GM21390 (cell line): ENCODE data around the gene PPFIBP1.

ENCODE experiments used
- ATAC-seq: cut with Tn5 transposase; IDR thresholded peaks from one replicate; pipeline ENCODE4 v1.9.1; 2021; ENCODE audit not compliant: unreplicated experiment

PPFIBP1 gene

DNA sequence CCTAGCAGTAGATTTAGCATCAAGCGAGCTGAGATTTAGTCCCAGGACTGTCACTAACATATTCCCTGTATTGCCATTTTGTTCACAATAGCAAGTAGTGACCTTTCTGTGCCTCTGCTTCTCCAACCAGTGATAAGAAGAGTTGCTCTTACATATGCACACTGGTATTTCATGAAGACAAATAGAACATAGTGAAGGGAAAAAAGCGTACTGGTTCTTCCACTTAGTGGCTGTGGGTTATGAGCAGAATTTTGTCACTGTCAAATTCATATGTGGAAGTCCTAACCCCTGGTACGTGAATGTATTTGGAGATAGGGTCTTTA, 12.3 kb upstream of the PPFIBP1 start:
- ATAC-seq, result no peak

DNA sequence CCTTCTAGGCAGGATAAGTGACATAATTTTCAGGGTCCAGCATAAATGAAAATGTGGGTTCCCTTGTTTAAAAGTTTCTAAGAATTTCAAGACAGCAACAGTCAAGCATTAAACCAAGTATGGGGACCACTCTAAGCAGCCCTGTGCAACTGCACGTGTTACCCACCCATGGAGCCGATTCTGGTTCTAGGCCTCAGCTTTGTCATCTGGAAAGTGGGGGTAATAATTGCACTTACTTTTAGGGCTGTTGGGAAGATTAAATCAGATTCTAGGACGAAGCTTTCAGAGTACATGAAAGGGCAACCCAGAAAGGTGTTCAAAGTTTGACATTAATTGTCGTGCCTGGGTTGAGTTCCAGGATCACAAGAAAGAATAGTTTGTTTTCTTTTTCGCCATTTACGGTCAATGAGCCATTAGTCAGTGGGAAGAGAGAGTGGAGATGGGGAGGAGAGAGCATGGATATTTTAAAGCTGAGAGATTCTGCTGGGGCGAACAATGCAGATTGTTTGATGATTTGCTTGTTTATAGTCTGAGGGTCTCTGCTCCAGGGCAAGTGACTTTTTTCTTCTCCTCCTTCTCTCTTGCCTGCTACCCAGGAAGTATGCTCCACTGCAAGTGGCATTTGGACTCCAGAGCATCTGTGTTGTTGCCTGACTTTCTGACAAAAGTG, 10.7 kb upstream of the PPFIBP1 start:
- ATAC-seq, result no peak

DNA sequence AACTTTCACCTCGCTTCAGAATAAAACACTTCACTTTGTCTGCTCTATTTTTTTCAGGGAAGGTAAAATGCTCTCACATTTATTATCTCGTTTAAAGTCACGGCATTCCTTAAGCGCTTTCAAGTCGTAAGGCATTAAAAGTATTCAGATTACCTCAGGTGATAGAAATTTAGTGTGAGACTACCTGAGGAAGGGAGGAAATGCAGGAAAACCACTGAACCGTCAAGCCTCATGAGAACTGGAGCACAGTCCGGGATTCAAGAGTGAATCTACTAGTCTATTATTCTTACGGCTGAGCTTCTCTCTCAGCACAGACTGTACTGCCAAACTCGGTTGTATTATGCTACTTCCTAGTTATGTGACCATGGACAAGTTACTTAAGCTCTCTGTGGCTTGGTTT, 8.3 kb upstream of the PPFIBP1 start:
- ATAC-seq, result no peak

DNA sequence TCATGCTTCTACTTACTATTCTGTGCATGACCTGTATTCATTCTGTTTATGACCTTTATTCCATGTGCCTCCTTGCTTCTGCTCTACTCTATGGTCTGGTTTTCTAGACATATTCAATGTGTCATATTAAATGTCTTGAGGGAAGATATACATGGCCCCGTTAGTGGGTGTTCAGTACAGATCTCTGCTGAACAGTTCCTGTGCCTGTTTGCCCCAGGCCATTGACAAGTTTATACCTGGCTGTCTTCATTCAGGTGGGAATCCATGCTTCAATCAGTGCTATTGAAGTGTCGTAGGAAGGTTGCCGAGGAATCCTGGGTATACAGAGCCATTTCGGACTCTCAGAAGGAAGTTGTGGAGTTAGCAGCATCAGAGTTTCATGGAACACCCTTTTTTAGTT, 7.4 kb upstream of the PPFIBP1 start:
- ATAC-seq, result no peak

DNA sequence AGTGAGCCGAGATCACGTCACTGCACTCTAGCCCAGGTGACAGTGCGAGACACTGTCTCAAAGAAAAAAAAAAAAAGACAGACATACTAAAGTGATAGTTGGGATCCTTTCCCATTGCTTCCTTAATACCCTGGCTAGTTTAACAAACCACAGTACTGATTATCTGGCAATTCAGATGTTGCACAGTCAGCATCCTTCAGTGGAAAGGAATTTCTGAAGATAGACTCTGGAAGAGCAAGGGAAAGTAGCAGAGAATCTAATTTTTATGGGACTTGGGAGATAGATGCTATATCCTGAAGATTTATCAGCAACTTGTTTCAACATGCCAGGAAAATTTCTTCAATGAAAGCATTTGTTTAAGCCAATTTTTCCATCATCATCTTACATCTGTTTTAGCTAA, 6.5 kb upstream of the PPFIBP1 start:
- ATAC-seq, result no peak

DNA sequence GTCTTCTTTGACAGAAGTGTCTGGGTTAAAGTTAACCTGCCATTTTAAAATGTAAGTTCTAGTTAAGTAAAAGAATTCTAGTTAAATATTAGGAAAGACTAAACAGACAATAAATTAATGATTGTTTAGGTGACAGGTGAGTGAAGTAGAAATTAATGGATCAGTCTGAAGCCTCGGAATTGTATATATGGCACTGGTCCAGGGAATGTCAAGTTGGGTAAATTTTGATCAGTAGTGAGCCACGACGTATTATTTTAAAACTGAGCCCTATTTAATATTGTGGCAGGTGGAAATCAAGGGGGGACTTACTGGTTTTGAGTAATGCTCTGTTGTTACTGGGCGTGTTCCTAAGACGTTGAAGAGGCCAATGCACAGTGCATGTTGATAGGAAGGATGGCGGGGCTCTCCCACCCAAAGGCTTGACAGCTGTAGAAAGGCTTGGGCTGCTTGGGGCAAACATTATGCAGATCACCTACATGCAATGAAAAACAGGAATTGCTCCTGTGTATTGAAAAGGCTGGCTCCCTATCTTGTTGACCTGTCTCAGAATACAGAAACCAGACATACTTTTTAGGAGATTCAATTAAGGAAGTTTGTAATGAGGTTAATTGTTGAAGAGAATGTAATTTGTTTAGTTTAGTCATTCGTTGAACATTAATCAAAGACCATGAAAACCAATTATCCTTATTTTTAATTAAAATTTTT, 5.9 kb upstream of the PPFIBP1 start:
- ATAC-seq, result no peak

DNA sequence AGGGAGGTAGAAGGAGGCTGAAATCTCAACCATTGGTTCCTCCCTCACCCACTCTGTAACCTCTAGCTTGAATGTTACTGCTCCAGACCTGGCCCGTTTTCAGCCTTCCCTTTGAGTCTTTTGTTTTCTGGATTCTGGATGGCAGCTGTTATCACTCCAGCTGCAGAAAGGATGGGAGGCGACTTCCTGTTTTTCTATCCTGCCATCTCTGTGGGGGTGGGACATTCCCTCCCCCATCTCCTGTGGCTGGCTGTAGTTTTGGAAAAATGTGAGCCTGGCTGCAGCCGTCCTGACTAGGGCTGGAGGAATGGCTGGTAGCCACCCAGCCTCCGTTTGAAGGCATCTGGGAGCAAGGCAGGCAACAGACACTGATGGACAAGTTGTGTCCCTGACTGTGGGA, 2.9 kb upstream of the PPFIBP1 start:
- ATAC-seq, result no peak

DNA sequence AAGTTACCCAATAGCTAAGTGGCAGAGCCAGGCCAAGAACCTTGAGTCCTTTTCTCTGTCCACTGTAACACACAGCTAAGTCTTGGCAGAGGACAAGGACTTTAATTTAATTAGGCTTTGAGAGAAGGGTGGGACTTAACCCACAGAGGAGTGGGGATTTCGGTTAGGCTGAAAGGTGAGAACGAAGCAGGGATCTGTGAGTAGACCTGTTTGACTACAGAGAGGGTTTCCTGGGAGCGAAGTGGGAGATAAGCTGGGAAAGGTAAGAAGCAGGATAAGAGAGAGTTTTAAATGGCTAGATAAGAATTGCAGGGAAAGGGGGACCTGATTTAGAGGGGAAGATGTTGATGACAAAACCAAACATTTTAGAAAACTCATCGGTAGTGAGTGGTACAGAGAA, 2.0 kb upstream of the PPFIBP1 start:
- ATAC-seq, result no peak

DNA sequence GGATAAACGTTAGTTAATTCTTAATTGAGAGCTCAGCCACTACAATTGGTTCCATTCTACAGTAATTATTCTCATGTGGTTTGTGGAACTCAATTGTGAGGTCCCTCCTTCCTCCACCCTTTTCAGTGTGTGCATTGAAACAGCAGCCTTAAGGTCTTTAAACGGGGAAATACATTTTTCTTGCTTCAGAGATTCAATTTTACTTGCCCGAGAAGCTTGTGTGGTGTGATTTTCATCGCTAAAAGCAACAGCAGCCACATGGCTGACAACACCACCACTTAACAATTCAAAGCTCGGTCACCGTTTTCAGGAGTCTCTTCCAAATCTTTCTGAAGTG, 733 bp upstream of the PPFIBP1 start:
- peak; percentile 2 for ATAC-seq

DNA sequence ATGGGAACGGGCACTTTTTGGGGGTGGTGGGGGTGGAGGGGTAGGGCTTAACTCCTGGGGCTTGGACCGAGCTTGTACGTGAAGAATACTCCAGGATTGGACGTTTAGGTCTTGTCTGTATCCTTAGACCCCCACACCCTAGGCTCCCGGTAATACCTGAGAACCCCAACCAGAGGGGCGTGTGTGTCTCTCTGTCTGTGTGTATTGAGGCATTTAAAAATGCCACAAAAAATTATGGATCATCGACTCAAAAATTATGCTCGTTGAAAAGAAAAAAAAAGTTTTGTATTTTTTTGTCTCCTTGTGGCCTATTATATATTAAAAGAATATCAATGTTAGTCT, 459 bp downstream of the PPFIBP1 start:
- ATAC-seq, result no peak

DNA sequence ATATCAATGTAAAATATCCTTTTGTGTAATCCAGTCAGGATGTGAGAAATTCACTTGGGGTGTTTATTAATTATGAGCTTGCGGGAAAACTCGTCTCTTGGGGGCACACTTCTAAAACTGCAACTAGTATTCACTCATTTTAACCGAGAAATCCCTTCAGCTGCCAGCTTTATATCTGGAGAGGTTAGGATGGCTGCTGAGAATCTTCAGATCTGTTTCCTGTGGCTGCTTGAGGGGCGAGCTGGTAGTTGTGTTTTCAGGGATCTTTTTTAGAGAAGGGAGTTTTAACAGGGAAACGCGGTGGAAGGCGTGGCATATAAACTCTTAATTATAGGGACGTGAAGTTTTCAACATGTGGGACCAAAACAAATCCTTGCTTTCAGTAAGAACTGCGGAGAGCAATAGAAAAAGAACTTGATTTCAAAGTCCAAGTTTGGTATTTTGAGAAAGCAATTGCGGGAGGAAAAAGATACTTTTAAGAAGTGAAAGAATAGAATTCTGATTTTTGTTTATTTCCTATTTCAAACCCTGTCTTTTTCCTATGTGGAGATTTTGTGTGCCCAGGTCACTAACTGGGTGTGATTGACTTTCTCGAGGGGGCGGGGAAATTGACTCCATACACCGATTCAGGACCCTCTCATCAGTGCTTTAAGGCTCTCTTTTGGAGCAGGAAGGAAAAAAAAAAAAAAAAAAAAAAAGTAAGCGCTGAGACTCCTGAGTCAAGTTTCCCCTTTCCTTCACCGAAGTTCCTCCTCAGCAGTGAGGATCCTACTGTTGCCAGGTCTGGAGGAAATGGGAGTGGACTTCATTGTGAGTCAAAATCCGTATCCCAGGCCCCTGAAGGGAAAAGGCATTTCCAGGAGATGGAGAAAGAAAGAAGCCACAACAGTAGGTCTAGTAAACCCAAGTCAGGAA, 1.1 kb downstream of the PPFIBP1 start:
- no peak for ATAC-seq

DNA sequence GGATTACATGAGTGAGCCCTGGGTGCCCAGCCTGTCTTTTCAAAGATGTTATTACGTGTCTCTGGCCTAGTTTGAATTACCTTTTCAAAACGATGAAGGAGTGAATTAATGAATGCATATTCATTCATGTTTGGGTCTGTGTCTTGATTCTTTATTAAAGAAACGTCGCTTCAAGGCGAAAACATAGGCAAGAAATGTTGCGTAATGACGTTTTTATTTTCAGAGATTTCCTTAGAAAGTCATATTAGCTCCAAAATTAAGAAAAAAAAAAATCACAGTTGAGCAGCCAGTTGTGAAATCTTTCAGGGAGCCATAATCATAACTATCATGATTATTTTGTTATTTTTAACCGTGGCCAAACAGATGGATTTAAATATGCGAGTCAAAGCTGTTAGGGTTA, 3.5 kb downstream of the PPFIBP1 start:
- ATAC-seq, result no peak

DNA sequence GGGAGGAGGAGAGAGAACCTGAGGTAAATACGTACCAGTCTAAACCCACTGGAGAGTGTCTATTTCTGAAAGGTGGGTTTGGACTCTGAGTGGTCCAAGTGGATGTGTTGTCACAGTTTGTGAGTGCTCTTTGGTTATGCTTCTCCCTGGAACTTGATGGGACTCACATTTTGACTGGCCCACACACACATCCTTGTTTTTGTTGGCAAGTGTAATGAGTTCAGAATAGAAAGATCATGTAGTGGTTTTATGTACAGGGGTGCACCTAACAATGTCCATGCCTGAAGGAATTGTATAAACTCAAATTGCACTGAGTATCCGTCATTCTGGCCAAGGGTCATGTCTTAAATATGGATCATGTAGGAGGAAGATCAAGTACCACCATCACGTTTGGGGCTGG, 4.8 kb downstream of the PPFIBP1 start:
- no peak for ATAC-seq

DNA sequence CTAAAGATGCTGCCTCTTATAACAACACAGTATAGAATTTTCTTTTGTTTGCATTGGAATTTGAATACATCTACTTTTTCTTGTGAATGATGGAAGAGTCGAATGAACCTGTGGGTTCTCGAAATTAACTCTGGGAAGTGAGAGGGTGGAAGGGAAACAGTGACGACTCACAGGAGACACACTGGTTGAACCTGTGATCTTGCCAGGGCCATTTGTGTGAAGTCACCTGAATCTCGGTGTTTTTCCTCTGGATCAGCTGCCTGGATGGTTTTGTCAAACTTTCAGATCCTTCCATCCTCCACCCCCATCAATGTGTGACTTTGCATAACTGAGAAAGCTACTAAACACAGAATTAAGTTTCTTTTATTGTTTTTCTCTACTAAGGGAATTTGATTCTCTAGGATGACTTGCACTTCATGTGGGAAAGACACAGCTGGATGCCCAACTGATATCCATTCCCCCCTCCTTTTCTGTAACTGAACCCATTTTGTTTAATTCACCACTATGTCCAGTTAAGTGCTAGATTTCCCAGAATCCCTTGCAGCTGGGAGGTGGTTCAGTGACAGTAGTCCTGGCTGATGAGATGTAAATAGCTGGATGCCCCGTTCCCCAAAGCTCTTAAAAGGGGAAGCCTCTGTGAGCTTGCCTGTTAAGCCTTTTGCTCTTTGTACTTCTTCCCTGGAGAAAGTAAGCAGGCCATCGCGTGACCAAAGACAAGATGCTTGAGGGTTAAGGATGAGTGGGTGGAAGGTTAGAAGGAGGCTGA, 6.3 kb downstream of the PPFIBP1 start:
- ATAC-seq, result no peak

DNA sequence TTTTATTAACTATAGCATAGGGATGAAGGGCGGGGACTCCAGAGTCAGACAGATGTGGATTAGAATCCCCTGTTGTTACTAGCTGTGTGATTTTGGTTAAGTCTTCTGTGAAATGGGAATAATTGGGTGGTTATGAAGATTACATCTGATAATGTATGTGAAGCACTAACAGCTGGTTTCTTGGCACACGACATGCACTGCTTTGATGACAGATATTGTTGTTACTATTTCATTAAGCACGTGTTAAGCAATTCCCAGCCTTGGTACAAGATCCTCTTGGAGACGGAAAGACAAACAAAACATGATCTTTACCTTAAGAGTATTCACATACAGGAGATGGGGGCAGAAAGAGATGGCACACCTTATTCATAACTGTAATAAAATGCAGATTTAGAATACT, 7.9 kb downstream of the PPFIBP1 start:
- no peak for ATAC-seq

DNA sequence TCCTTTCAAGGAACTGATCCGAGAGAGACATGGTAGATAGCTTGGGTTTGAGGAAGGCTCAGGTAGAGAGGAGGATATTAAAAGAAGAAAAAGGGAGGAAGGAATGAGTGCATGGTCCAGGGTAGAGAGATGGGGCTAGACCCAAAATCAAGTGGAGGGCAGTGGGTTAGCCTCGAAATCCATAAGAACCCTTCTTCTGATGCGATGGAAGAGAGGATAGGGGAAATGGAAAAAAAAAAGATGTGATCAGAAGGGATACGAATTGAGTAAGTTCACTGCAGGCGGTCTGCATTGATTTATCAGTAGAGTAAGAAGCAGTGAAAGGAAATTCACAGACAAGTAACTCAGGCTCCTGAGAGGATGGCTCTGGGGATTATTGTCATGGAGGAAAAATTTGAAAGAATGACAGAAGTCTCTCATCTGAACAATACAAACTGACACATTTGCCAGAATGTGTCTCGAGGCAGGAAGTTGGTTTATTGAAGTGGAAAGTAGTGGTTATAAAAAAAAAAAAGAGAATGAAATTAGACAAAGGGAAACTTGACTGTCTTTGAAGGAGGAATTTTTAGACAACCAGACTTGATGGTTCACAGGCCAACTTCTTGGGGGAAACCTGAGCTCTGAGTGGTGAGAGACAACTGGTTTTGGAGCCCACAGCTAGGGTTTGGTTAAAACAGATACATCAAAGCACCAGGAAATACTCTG, 10.2 kb downstream of the PPFIBP1 start:
- peak; percentile 49 for ATAC-seq

DNA sequence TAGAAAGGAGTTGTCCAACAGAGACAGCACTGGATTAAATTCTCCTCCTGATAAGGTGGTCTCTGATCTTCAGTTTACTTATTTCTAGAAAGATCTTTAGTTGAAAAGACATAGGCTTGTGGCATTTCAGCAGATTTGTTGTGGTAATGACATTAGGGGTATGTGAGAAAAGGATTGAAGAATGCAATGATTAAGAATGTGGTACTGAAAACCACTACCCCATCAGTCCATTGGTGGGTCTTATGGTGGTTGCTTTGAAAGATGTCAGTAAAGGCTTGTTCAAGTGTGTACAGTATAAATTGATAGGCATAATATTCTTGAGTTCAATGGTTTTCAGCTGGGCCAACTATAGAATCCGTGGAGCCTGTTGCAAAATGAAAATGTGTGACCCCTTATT, 10.8 kb downstream of the PPFIBP1 start:
- peak; percentile 26 for ATAC-seq

DNA sequence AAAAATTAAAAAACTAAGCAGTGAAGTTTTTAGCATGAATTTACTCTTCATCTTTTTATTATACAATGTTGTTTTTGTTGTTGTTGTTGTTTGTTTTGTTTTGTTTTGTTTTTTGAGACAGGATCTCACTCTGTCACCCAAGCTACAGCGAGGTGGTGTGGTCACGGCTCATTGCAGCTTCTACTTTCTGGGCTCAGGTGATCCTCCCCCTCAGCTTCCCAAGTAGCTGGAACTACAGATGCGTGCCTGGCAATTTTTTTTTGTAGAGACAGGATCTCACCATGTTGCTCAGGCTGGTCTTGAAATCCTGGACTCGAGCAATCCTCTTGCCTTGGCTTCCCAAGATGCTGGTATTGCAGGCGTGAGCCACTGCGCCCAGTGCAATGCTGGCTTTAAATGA, 11.3 kb downstream of the PPFIBP1 start:
- ATAC-seq, result no peak

DNA sequence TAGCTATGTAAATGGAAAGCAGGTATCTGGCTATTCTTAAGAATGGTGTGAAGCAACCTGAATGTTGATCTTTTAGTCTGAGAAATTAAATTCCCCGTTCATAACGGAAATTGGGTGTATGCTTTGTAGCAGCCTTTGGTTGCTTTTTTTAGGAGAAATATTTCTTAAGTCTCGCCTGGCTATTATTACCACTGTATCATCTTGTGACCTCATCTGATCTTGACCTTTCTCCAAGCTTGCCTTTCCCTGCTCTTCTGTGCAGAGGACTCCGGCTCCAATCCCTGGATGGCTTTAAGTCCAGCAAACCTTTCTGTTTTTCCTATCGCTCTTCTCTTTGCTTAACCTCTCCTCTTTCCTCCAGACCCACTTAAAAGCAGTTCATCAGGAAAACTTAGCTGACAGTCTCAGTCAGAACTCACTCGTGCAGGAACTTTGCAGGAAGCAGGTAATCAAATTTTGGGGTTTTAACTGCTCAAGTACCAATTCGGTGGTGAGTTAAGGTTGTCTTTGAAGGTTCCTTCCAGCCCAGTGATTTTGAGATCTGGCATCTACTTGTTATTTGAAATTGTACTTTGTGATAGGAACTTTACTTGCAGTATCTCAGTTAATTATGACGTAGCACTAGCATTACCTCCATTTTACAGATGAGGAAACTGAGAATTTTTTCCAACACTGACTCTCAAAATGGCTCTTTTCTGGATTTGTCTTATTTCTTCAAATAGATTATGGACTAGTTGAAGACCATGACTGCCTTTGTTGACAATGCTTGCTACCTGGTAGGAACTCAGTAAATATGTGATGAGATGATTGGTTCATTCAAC, 14.1 kb downstream of the PPFIBP1 start:
- ATAC-seq, result no peak

DNA sequence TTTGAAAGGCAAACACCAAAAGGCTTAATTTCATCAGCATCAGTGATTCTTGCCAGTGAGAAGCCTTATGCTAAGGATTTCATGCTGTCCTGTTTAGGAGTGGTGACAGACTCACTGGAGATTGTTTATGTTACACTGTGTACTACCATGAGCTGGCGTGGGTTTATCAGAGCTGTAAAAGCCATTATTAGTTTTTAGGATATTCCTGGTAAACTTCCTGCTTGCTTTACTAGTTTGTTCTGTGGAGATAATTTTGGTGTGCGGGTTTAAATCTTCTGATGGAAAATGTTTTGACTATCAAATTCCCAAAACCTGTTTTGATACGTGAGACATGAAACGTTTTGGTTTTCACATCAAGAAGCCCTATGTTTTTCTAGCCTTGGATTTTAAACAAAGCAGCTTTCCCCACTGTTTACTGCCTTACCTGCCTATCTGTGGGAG, 15.2 kb downstream of the PPFIBP1 start:
- no peak for ATAC-seq
